ENCODE results near the gene TMEM9. TPM values are rescaled to one million over a fixed set of nuclear protein-coding genes. Genes with fewer than 3 reads are reported as not detected.

The TMEM9 gene
- total and polyA plus RNA-seq, 10 of the 15 experiments (the other 5 are each of a cell fraction or from before 2014, with no cell fraction given): 7.2 to 46.1 (median 17.3) TPM

DNA sequence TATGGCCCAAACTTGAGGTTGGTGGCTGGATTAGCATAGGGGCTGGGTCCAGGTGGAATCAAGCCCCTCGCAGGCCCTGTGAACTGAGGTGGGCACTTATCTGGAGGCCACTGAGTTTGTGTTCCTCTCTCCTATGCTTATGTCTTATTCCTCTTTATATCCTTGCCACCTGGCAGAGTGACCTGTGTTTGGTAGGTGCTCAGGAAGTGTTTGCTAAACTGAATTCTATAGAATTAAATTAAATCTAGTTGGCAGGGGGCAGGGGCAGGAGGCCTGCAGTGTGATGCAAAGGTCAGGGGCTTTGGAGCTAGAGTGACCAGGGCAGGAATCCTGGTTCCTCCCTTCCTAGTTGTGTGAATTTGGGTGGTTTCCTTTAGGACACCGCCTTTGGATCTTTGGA is 1.1 kb upstream of the TMEM9 start (continued):
- TF ChIP-seq, protein P1, sequence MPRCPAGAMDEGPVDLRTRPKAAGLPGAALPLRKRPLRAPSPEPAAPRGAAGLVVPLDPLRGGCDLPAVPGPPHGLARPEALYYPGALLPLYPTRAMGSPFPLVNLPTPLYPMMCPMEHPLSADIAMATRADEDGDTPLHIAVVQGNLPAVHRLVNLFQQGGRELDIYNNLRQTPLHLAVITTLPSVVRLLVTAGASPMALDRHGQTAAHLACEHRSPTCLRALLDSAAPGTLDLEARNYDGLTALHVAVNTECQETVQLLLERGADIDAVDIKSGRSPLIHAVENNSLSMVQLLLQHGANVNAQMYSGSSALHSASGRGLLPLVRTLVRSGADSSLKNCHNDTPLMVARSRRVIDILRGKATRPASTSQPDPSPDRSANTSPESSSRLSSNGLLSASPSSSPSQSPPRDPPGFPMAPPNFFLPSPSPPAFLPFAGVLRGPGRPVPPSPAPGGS (IDR thresholded peaks at IDR 0.05; ENCODE audit: borderline replicate concordance, insufficient read depth, low read depth, low read length, poor library complexity, severe bottlenecking): no peak

DNA sequence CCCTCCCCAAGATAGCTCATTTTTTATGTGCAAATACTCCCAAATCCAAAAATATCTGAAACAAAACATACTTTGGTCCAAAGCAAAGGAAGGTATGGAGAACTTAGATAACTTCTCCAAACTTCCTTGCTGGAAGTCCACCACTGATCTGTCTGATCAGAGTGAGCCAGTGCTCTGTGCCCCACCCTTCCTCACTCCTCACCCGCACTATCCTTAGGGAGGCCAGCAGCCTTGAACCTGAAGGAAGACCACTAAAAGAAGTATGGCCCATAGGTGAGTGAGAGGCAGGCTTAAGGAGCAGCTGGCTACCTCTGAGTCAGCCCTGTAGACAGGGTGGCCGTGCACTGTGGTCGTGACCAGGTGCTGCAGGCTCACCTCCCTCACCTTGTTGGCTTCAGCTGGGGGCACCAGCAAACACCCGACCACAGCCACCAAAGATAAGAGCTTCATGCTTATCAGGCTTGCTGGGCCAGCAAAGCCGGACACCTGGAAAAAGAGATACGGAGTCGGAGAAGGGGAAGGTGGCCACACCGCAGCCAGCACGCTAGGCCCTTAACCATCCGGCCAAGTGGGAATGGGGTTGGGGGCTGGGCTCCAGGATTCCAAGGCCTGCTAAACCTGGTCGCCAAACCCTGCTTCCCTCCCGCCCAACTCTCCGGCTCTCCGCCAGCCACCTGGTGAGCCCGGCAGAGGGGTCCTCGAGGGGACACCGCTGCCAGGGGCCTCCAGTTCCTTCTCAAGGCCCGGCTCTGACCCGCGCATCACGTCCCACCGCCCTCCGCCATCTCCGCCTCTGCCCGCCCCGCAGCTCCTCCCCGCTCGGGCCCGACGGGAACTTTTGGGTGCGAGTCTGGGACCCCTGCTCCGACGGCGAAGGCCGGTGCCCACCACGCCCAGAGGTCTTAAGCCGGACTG is 543 bp downstream of the TMEM9 start:
- Histone ChIP-seq H3K27me3 (replicated peaks in 1 of 2; ENCODE audit: control insufficient read depth in 2 of 2, insufficient read depth in 2 of 2, low read length in 1 of 2) (no peaks in the 10 kb centered on the region; a peak in 1 of 4 replicates), H3K9ac (ENCODE audit: control insufficient read depth, insufficient read depth, low read length) (peak overlapping the region; percentile 40), H3K36me3 (ENCODE audit: control insufficient read depth in 2 of 2, insufficient read depth in 2 of 2, low read length in 1 of 2) (0 out of 4 replicates have a peak, but pooled peaks cover 0 to 4% of the 10 kb centered on the region in 2 experiments), H3K9me3 (replicated peaks; ENCODE audit: control insufficient read depth, insufficient read depth, low read length) (no peaks in the 10 kb centered on the region), H3K4me1 (ENCODE audit: control insufficient read depth, insufficient read depth, low read length) (peaks cover 12% of the 10 kb centered on the region), H3K4me3 (peak overlapping the region; percentile 69), H4K20me1 (ENCODE audit: control insufficient read depth, insufficient read depth) (no peaks in the 10 kb centered on the region), H3K79me2 (ENCODE audit: control insufficient read depth, insufficient read depth, low read length) (peaks cover 5% of the 10 kb centered on the region; the same call in 1 of the 2 replicates), H3K4me2 (ENCODE audit: control insufficient read depth, insufficient read depth) (peak overlapping the region; percentile 87), H3K27ac (ENCODE audit: control insufficient read depth, insufficient read depth) (peak overlapping the region; percentile 57; the same call in 1 of the 2 replicates), H2AFZ (ENCODE audit: control insufficient read depth, low read depth, low read length) (peak overlapping the region; percentile 99)
- ChIA-PET RAD21 (ENCODE audit: unreplicated experiment) (interaction anchor here (0.6 to 1.2 kb wide), 6 partner anchors 15 to 531 kb away, joined by 3 to 5 read pairs (median 4); no protein-coding TSS in a partner anchor), POLR2A (interaction anchor here (0.9 to 1.1 kb wide), 3 partner anchors 13 to 34 kb away, joined by 3 to 4 read pairs (median 3); no protein-coding TSS in a partner anchor), SMC1A (ENCODE audit: uncharacterized antibody, unreplicated experiment) (interaction anchor here (0.7 to 1.5 kb wide), 5 partner anchors 12 to 40 kb away, joined by 3 to 4 read pairs (median 3); no protein-coding TSS in a partner anchor), CTCF (interaction anchor here (0.8 to 2.9 kb wide), 15 partner anchors 10 to 595 kb away, joined by 3 to 12 read pairs (median 4); no protein-coding TSS in a partner anchor)
- FAIRE-seq: no peak
- intact Hi-C loops (cut with micrococcal nuclease; ENCODE audit: unreplicated experiment) (loop anchor here (1.0 kb wide), 1 partner anchor 17 kb away; no protein-coding TSS in a partner anchor), in situ Hi-C loops (cut with MboI) (no loop called here)
- DNase-seq (ENCODE audit: low read depth, low spot score): no peak
- TF ChIP-seq YY1 (IDR thresholded peaks at IDR 0.05; ENCODE audit: low read depth, low read length): peak; percentile 59; the same call in 1 of the 2 replicates
- no peak for TF ChIP-seq JUND (IDR thresholded peaks at IDR 0.05; ENCODE audit: low read depth, low read length)
- TF ChIP-seq DPF2 (IDR thresholded peaks at IDR 0.05): 0 out of 2 replicates have a peak, but pooled peaks have one; percentile 11
- TF ChIP-seq POU2F2 (IDR thresholded peaks at IDR 0.05; ENCODE audit: borderline replicate concordance, low read depth, low read length): 0 out of 3 replicates have a peak, but pooled peaks have one; percentile 8
- TF ChIP-seq EGR1 (IDR thresholded peaks at IDR 0.05; ENCODE audit: borderline replicate concordance in 1 of 2, low read depth in 2 of 2, low read length in 2 of 2): 0 out of 3 replicates have a peak, but pooled peaks of 1 of the 2 experiments have one; percentile 24
- TF ChIP-seq POLR2A (IDR thresholded peaks at IDR 0.05; ENCODE audit: low read depth, low read length): peak; percentile 57
- TF ChIP-seq IKZF1 (conservative IDR thresholded peaks at IDR 0.05): 0 out of 2 replicates have a peak, but pooled peaks have one; percentile 39
- TF ChIP-seq EED (IDR thresholded peaks at IDR 0.05; ENCODE audit: low read depth): no peak
- TF ChIP-seq SIN3A (IDR thresholded peaks at IDR 0.05; ENCODE audit: low read depth, low read length): 0 out of 2 replicates have a peak, but pooled peaks have one; percentile 5
- no peak for TF ChIP-seq SMAD1 (IDR thresholded peaks at IDR 0.05; ENCODE audit: low read depth, partially characterized antibody)
- TF ChIP-seq ZNF207 (IDR thresholded peaks at IDR 0.05; ENCODE audit: borderline replicate concordance): no peak
- 2% methylated on average over 17 of the region's 37 CpGs for WGBS (ENCODE audit: insufficient coverage, insufficient replicate concordance, low lambda C conversion rate, missing lambda C conversion rate)
- no TSS peak for BruUV-seq (replicated peaks)
- ATAC-seq: peak; percentile 91

Measured in GM12878 (cell line).